Left ventricle myocardium superior (tissue), 1 donor: Measurements from ENCODE around the gene SNRPE. TPM values are rescaled to one million over a fixed set of nuclear protein-coding genes. Genes with fewer than 3 reads are reported as not detected.

Experiments used
- ATAC-seq: fragments of 200-7000 bp; cut with Tn5 transposase; one replicate; pipeline ENCODE4 v1.9.1; 2020; ENCODE audit warnings: mild to moderate bottlenecking, moderate library complexity
- DNase-seq: peaks from one replicate; pipeline ENCODE4 v3.0.0-alpha.2; 2020
- intact Hi-C: fragments of 100-400 bp; cut with micrococcal nuclease; formaldehyde crosslinking; loops from one replicate; pipeline ENCODE4 v1.11.0; 2022
- total RNA-seq: library from RNA; stranded (reverse); fragmentation: NEBNext Ultra II Directional; extraction: Animal tissue kit (Norgen Biotek cat#: 25700); gene quantifications from one replicate; pipeline ENCODE4 v1.2.1, GENCODE V29; 2021
- donor health status: DM: no; HTN: yes; CAD: no; lungs with severe emphysema.

The SNRPE gene
- total RNA-seq, 1 donor from 2014 or later, result 49.2 TPM

DNA sequence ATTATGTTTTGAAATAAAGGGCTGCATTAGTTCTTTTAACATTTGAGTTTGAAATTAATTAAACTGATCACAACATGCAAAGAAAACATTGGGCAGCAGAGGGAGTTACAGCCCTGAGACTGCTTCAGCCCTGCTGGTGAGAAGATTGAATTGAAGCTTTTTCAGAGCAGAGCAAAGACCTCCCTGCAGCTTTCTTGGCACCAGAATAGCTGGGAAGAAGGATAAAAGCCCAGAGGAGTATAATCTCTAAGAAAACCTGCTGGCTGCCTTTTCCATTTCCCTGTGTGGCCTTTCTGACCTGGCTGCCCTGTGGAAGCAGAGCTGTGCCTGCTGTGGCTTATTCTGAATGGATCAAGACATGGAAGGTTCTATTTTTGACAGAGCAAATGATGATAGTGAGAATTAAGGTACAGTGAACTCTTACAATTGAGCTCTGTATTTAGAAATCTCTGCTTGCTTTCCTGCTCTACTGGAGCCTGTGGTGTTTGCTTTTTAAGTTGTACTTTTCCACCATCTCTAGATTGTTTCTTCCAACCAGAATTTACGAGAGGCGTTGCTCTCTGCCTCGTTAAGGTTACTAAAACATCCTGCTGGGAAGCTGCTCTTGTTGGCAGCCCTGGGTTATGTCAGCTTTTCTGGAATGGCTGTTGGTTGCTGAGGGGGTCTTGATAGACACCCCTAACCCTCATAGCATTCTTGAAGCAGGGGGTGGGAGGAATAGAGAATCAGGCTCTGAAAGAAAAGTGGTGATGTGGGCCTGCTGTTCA lies 9.9 kb downstream of the SNRPE start:
- no peak for DNase-seq
- peak; percentile 84 for ATAC-seq
- intact Hi-C loops, result no loop called here

DNA sequence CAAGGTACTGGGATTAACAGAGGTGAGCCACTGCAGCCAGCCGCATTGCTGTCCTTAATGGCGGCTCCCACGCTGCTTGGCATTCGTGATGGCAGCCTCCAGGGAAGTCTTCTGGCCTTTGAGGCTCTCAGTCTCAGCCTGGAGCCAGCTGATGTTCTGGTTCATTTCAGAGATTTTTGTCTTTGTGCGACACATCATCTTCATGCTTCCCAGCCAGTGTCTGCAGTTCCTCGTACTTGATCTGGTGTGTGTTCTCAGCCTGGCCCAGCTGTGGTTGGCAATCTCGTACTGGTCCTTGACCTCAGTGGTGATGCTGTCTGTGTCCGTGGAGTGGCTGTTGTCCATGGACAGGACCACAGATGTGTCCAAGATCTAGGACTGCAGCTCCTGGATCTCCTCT lies 11.7 kb downstream of the SNRPE start:
- ATAC-seq, result no peak

DNA sequence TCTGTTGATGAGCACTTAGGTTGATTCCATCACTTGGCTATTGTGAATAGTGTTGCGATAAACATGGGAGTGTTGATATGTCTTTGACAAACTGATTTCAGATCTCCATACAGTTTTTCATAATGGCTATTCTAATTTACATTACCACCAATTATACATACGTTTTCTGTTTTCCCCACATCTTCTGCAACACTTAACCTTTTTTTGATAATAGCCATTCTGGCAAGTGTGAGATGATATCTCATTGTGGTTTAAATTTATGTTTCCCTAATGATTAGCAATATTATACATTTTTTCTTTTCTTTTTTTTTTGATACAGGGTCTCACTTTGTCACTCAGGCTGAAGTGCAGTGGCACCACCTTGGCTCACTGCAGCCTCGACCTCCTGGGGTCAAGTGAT lies 17.0 kb downstream of the SNRPE start:
- no peak for ATAC-seq
- intact Hi-C loops, result no loop called here

More for the DNA sequence above, 11.7 kb downstream of the SNRPE start:
- intact Hi-C loops, result no loop called here
- no peak for DNase-seq

DNA sequence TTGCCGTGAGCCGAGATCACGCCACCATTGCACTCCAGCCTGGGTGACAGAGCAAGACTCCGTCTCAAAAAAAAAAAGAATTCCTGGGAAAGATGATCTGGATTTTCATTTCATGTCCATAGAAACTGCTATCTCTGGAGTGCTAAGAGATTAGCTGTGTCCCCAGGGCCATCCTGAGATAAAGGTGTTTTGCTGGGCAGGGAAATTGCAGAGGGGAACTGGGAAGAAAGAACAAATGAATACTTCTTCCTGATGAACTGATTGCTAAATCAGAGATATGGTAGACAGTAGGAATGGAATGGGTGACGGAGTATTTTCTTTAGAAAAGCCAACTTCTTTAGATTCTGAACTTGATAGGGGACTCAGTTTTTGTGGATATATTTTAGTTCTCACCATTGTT lies 19.2 kb downstream of the SNRPE start:
- no peak for ATAC-seq
- intact Hi-C loops, result no loop called here
- DNase-seq, result no peak

More for the DNA sequence above, 17.0 kb downstream of the SNRPE start:
- DNase-seq, result no peak

DNA sequence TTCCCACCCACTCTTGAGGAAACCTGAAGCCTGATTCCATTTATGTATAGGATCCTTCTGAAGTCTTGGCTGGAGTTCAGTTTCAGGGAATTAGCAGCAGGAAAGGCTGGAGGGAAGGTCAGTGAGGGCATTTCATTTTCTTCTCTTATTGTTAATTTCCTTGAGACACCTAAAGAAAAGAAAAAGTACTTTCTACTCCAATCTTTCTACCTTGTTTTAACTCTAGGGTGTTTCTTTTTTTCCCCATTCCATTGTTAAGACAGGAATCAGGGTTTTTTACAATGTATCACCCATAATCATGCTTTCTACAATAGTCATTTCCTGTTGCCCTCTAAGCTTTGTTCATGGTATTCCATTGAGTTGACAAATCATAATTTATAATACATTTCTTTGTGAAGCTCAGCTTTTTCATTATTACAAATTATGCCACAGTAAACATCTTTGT lies 27.4 kb downstream of the SNRPE start:
- intact Hi-C loops, result no loop called here
- no peak for ATAC-seq
- DNase-seq, result no peak

DNA sequence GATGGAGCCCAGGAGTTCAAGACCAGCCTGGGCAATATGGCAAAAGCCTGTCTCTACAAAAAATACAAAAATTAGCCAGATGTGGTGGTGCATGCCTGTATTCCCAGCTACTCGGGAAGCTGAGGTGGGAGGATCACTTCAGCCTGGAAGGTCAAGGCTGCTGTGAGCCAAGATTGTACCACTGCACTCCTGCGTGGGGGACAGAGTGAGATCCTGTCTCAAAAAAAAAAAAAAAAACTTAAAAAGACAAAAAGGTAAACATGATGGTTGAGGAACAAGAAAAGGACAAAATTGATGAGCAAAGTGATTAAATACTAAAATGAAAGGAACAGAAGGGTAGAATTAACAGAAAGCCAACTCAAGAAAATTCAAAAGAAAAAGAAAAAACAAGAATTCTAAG lies 30.6 kb downstream of the SNRPE start:
- intact Hi-C loops, result no loop called here
- ATAC-seq, result no peak
- DNase-seq, result no peak

DNA sequence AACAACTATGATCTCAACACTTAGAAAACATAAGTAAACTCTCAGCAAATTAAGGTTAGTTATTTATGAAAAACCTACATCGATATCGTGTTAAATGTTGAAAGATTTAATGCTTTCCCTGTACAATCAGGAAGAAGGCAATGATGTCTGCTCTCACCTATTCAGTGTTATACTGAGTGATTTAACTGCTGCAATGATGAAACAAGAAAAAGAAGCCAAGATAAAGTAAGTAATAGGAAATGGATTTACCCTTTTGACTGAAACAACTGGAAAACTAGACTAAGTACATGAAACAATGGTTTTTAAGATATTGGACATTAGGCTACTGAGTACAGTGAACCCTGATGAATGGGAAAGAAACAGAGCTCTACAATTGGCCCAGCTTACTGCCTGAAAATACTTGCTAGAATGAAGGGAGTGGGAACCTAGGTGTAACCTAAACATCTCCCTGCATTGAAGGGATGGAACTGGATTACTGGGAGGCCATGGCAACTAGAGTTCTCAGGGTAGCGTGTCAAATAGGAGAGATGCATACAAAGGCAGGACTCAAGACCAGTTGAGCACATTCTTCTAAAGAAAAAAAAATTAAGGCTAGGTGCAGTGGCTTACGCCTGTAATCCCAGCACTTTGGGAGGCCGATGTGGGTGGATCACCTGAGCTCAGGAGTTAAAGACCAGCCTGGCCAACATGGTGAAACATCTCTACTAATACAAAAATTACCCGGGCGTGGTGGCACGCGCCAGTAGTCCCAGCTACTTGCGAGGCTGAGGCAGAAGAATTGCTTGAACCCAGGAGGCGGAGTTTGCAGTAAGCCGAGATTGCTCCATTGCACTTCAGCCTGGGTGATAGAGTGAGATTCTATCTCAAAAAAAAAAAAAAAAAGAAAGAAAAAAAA lies 37.3 kb downstream of the SNRPE start:
- ATAC-seq (no peak), DNase-seq (no peak)
- intact Hi-C loops, result no loop called here

DNA sequence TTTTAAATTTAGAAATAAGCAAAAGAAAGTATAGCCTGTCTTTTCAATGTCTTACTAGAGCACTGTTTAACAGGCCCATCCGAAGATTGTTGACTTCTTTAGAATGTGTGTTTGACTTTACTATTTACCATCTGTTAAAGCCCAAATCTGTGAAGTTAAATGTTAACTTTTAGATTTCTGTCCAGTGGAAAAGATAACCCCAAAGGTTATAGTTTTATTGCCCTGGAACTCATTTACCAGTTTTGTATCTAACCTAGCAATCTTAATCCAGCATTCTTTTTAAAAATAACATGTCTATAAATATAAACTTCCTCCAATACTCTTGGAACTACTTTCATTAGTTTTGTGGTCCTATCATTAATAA lies 37.9 kb downstream of the SNRPE start:
- ATAC-seq (no peak), DNase-seq (no peak)
- intact Hi-C loops, result no loop called here

DNA sequence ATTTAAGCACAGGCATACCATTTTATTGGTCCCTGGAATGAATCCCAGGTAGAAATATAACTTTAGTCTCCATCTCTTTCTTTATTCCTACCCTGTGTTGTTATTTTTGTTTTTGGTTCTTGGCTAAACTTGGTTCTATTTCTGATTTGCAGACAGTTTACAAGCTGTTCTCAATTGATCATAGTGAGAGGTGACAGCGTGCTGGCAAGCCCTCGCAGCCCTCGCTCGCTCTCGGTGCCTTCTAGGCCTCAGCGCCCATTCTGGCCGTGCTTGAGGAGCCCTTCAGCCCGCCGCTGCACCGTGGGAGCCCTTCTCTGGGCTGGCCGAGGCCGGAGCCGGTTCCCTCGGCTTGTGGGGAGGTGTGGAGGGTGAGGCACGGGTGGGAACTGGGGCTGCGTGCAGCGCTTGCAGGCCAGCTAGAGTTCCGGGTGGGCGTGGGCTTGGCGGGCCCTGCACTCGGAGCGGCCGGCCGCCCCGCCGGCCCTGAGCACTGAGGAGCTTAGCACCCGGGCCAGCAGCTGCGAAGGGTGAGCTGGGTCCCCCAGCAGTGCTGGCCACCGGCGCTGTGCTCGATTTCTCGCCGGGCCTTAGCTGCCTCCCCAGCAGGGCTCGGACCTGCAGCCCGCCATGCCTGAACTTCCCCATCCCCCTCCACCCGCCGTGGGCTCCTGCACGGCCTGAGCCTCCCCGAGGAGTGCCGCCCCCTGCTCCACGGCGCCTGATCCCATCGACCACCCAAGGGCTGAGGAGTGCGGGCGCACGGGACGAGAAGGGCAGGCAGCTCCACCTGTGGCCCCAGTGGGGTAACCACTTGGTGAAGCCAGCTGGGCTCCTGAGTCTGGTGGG lies 38.7 kb downstream of the SNRPE start:
- DNase-seq (no peak), ATAC-seq (no peak)
- intact Hi-C loops, result no loop called here

DNA sequence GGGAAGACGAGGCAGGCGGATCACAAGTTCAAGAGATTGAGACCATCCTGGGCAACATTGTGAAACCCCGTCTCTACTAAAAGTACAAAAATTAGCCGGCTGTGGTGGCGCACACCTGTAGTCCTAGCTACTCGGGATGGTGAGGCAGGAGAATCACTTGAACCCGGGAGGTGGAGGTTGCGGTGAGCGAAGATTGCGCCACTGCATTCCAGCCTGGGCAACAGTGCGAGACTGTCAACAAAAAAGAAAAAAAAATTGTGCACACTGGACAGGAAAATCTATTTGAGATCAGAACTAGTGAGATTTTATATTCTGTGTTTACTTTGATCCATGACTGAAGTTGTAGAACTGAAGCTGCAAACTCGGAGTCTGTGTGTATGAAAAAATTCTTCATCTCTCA lies 40.2 kb downstream of the SNRPE start:
- DNase-seq, result no peak
- intact Hi-C loops, result no loop called here
- no peak for ATAC-seq

DNA sequence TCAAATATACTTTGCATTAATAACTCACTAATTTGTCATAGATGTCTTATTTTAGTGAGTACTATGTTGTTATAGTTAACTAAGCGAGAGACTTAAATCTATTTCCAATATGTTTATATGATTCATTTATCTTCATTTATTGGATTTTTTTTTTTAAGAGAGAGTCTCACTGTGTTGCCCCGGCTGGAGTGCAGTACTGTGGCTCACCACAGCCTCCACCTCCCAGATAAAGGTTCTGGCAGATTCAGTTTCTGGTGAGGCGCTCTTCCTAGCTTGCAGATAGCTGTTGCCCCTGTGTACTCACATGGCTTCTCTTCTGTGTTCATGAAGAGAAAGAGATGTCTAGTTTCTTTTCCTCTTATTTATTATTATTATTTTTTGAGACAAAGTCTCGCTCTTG lies 43.9 kb downstream of the SNRPE start:
- intact Hi-C loops, result no loop called here
- DNase-seq (no peak), ATAC-seq (no peak)

DNA sequence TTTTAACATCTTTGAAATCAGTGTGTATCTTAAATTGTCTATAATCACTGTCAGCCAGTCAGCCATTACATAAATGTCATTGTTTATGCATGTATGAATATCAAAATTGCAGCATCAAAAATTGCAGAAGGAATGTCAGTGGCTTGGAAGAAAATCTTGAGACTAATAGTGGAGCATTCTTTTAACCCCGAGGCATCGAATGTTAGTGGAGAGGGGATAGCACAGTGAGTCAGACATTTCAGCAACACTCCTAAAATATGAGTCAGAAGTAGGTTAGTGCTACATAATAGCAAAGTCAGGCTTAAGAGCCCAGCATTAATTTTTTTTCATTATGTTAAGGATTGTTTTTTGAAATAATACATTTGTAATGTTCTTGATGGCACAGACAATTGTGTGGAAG lies 45.5 kb downstream of the SNRPE start:
- ATAC-seq, result no peak
- intact Hi-C loops, result no loop called here
- no peak for DNase-seq

DNA sequence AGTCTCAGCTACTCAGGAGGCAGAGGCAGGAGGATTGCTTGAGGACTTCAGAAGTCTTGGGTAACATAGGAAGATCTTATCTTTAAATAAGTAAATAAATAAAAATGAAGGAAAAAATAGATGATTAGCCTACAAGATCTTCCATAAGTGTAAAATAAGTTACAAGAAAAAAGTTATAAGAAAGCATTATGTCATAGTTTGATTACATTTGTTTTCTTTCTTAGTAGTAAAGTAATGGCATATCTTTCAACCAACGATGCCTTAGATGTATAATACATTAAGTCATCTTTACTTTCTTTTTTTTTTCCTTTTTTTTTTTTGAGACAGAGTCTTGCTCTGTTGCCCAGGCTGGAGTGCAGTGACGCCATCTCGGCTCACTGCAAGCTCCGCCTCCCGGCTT lies 46.5 kb downstream of the SNRPE start:
- ATAC-seq, result no peak
- intact Hi-C loops, result no loop called here

DNA sequence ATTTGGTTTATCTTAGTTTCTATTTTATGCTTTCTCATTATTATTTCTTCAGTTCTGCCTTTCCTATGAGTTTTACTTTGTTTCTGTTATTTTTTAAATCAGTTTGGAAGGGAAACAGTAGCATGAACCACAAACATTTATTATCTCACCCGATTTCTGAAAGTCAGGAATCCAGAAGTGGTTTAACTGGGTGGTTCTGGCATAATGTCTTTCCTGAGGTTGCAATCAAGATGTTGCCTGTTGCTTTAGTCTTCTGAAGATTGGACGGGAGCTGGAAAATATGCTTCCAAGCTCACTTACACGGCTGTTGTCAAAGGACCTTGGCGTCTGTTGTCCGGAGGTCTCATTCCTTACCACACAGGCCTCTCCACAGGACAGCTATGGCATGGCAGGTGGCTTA lies 50.4 kb downstream of the SNRPE start:
- DNase-seq (no peak), ATAC-seq (no peak)
- intact Hi-C loops, result no loop called here

More for the DNA sequence above, 46.5 kb downstream of the SNRPE start:
- no peak for DNase-seq

DNA sequence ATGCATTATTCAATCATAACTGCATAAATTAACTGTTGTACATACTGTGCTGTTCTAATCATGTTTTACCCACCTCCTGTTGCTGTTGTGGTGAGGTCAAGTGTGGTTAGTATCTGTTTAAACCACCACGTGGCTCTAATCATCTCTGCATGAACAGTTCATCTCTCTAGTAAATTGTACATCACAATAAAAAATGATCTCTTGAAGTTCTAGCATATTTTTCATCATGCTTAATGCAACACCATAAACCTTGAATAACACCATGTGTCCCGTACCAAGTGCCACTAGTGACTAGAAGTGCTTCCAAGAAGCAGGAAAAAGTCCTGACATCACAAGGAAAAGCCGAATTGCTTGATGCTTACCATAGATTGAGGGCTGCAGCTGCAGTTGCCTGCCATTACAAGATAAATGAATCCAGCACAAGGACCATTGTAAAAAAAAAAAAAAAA lies 51.7 kb downstream of the SNRPE start:
- DNase-seq (no peak), ATAC-seq (no peak)
- intact Hi-C loops, result no loop called here

DNA sequence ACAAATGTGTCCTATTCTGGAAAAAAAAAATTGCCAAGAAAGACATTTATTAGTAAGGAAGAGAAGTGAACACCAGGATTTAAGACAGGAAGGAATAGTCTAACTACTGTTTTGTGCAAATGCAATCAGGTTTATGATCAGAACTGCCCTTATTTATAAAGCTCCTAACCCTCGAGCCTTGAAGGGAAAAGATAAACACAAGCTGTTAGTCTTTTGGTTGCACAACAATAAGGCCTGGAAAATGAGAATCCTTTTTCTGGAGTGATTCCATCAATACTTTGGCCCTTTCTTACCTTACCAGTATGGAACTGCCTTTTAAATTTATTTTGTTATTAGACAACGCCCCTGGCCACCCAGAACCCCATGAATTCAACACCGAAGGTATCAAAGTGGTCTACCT lies 52.9 kb downstream of the SNRPE start:
- ATAC-seq (no peak), DNase-seq (no peak)
- intact Hi-C loops, result no loop called here

DNA sequence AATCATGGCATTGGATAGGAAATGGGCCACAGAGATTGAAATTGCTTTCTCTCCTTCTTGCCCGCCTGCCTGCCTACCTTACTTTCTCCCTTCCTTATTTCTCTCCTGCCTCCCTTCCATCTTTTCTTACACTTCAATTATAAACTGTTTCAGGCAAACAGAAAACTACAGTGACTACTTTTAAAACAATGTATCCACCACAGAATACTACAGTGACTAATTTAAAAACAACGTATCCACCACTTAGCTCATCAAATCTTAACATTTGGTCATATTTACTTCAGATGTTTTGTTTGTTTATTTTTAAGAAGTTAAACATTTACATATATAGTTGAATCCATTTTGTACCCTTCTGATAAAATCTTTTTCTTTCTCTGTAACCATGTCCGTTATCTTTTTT lies 54.4 kb downstream of the SNRPE start:
- intact Hi-C loops, result no loop called here
- DNase-seq, result no peak
- ATAC-seq, result no peak

DNA sequence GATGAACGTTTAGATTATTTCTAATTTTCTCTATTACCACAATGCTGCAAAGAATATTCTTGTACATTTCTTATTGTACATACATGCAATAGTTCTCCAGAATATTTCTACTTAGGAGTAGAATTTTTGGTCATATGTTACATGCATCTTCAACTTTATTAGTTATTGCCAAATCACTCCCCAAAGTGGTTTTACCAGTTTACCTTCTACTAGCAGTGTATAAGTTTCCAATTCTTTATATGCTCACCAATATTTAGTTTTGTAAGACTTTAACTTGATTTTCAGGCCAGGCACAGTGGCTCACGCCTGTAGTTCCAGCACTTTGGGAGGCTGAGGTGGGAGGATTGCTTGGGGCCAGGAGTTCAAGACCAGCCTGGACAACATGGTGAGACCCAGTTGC lies 55.4 kb downstream of the SNRPE start:
- intact Hi-C loops, result no loop called here
- no peak for DNase-seq
- ATAC-seq, result no peak
